Fibroblast of lung (primary cell): ENCODE measurements around the gene NUP205. TPM values are rescaled to one million over a fixed set of nuclear protein-coding genes. Genes with fewer than 3 reads are reported as not detected.
A peak's percentile ranks its signal among the peaks of the same experiment; 100 is the strongest.

Experiments
- DNase-seq, 2 donors: peaks; one replicate each; pipeline versions ENCODE4 v3.0.0 to v3.0.0-alpha.2; 2010; ENCODE audit warnings: low read depth in 2 of 2
- H2AFZ ChIP-seq: 2 replicates; pipeline ENCODE4 v1.5.1; 2012; ENCODE audit warnings: low read length, control low read depth, inconsistent platforms
- H3K27ac ChIP-seq: 2 replicates; pipeline ENCODE4 v1.5.1; 2011; ENCODE audit warnings: low read length, control low read depth; ENCODE audit not compliant: insufficient read depth
- H3K27me3 ChIP-seq: 2 replicates; pipeline ENCODE4 v1.5.1; 2011; ENCODE audit warnings: mild to moderate bottlenecking, low read length; ENCODE audit not compliant: control insufficient read depth, insufficient read depth
- H3K36me3 ChIP-seq: 2 replicates; pipeline ENCODE4 v1.5.1; 2011; ENCODE audit warnings: low read length; ENCODE audit not compliant: control insufficient read depth, insufficient read depth
- H3K4me1 ChIP-seq: 2 replicates; pipeline ENCODE4 v1.5.1; 2011; ENCODE audit warnings: low read length; ENCODE audit not compliant: control insufficient read depth, insufficient read depth; ENCODE audit errors: extremely low read depth
- H3K4me2 ChIP-seq: 2 replicates; pipeline ENCODE4 v1.5.1; 2011; ENCODE audit warnings: low read length, control low read depth; ENCODE audit not compliant: insufficient read depth; ENCODE audit errors: extremely low read depth
- H3K4me3 ChIP-seq, 4 experiments: fragments of 200-600 bp in 1 of 4; sonication (generic) in 1 of 4; replicated peaks in 1 of 4; 2 replicates each; pipeline ENCODE4 v1.5.1; 2011 to 2016; ENCODE audit warnings: low read length in 4 of 4, low read depth in 3 of 4, mild to moderate bottlenecking in 3 of 4, control low read depth in 2 of 4, inconsistent platforms in 1 of 4, mixed read lengths in 1 of 4; ENCODE audit not compliant: insufficient read depth in 1 of 4; ENCODE audit errors: control extremely low read depth in 1 of 4
- H3K79me2 ChIP-seq: 2 replicates; pipeline ENCODE4 v1.5.1; 2012; ENCODE audit warnings: mild to moderate bottlenecking, low read length, inconsistent platforms; ENCODE audit not compliant: control insufficient read depth, insufficient read depth
- H3K9ac ChIP-seq: 2 replicates; pipeline ENCODE4 v1.5.1; 2011; ENCODE audit warnings: mild to moderate bottlenecking, low read length, control low read depth; ENCODE audit not compliant: insufficient read depth
- H3K9me3 ChIP-seq: 2 replicates; pipeline ENCODE4 v1.5.1; 2012; ENCODE audit warnings: low read depth, low read length; ENCODE audit not compliant: control insufficient read depth, insufficient read depth
- H4K20me1 ChIP-seq: 2 replicates; pipeline ENCODE4 v1.5.1; 2011; ENCODE audit warnings: low read length; ENCODE audit not compliant: control insufficient read depth, insufficient read depth; ENCODE audit errors: extremely low read depth
- EZH2 ChIP-seq: IDR thresholded peaks from 2 replicates; pipeline ENCODE4 v1.5.1; 2012; ENCODE audit warnings: low read length, control low read depth, mild to moderate bottlenecking; ENCODE audit errors: missing control alignments
- polyA plus RNA-seq, 2 donors: library from polyadenylated mRNA; depleted of rRNA in 1 of 2; stranded (reverse) in 1 of 2; unstranded in 1 of 2; fragments of >200 nt; gene quantifications; 2 replicates each; pipeline ENCODE4 v1.2.1, GENCODE V29; 2011 to 2012; ENCODE audit warnings: missing spikeins in 1 of 2
- total RNA-seq: library from RNA; depleted of rRNA; stranded (reverse); fragments of >200 nt; gene quantifications from 2 replicates; pipeline ENCODE4 v1.2.1, GENCODE V29; 2014
- TF ChIP-seq, protein P1 (sequence below), 2 donors: IDR thresholded peaks in 1 of 2; conservative IDR thresholded peaks in 1 of 2; 1 replicate in 1 of 2; 2 replicates in 1 of 2; pipeline ENCODE4 v1.5.1; 2011 to 2012; ENCODE audit warnings: low read length in 2 of 2, control low read depth in 1 of 2, inconsistent platforms in 1 of 2, low read depth in 1 of 2, mild to moderate bottlenecking in 1 of 2

Gene NUP205
- total and polyA plus RNA-seq, 2 donors (not counting 1 experiment from before 2014, with no cell fraction given) = 28.1 to 36.7 TPM

DNA sequence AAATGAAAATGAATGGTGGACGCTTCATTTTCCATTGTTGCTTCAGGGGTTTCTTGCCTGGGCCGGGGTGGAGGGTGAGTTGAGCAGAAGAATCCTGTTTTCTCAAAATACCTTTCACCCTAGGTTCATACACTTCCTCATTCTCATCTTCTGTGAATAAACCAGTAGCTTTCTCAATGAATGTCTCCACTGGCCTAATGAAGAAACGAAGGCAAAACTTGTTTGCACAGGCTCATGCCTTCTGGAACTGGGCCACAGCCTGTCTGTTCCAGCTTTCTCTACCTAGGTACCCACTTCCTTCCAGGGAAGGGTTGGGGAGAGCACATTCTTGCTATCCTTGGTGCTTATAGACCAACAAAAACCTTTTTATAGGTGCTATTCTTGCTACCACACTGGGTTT is 125.9 kb downstream of the NUP205 start:
- H4K20me1 ChIP-seq = no peaks in the 10 kb centered on the region
- H3K9ac ChIP-seq = no peak overlapping the region
- peaks cover 15% of the 10 kb centered on the region for H3K4me1 ChIP-seq
- no peak for DNase-seq
- no peaks in the 10 kb centered on the region for H3K27me3 ChIP-seq
- peaks cover 8% of the 10 kb centered on the region for H3K36me3 ChIP-seq
- no peak for TF ChIP-seq EZH2
- TF ChIP-seq, protein P1, sequence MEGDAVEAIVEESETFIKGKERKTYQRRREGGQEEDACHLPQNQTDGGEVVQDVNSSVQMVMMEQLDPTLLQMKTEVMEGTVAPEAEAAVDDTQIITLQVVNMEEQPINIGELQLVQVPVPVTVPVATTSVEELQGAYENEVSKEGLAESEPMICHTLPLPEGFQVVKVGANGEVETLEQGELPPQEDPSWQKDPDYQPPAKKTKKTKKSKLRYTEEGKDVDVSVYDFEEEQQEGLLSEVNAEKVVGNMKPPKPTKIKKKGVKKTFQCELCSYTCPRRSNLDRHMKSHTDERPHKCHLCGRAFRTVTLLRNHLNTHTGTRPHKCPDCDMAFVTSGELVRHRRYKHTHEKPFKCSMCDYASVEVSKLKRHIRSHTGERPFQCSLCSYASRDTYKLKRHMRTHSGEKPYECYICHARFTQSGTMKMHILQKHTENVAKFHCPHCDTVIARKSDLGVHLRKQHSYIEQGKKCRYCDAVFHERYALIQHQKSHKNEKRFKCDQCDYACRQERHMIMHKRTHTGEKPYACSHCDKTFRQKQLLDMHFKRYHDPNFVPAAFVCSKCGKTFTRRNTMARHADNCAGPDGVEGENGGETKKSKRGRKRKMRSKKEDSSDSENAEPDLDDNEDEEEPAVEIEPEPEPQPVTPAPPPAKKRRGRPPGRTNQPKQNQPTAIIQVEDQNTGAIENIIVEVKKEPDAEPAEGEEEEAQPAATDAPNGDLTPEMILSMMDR (conservative IDR thresholded peaks at IDR 0.05 in 1 of 2, IDR thresholded peaks at IDR 0.05 in 1 of 2; ENCODE audit: low read depth in 1 of 2, low read length in 2 of 2) = no peak
- H3K79me2 ChIP-seq = peaks cover 5% of the 10 kb centered on the region
- no peak overlapping the region for H3K4me3 ChIP-seq
- no peak overlapping the region for H3K4me2 ChIP-seq
- no peak overlapping the region for H2AFZ ChIP-seq
- no peak overlapping the region for H3K27ac ChIP-seq
- H3K9me3 ChIP-seq = no peaks in the 10 kb centered on the region

DNA sequence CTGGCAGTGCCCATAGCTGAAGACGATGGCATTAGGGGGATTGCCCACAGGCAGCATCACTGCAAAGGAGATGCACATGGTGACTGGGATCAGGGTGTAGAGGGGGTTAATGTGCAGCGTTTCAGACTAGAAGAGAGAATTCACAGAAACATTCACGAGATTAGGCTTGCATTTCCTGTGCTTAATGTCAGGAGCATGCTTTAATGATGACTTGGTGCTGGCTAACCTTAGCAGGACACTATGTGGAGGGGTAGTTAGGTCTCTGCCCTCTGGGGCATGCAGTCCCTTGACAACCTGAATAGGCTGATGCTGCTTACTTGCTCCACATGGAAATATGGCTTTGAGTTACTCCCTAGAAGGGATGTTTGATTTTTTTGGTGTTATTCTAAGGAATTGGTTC is 126.4 kb downstream of the NUP205 start:
- peaks cover 5% of the 10 kb centered on the region for H3K79me2 ChIP-seq
- H4K20me1 ChIP-seq = no peaks in the 10 kb centered on the region
- TF ChIP-seq EZH2 = no peak
- TF ChIP-seq, protein P1 (conservative IDR thresholded peaks at IDR 0.05 in 1 of 2, IDR thresholded peaks at IDR 0.05 in 1 of 2; ENCODE audit: low read depth in 1 of 2, low read length in 2 of 2) = no peak
- no peak overlapping the region for H2AFZ ChIP-seq
- DNase-seq = peak in 1 of 2 donors; percentile 65
- H3K9ac ChIP-seq = no peak overlapping the region
- H3K9me3 ChIP-seq = no peaks in the 10 kb centered on the region
- H3K4me3 ChIP-seq = no peak overlapping the region
- peaks cover 14% of the 10 kb centered on the region for H3K4me1 ChIP-seq
- H3K27ac ChIP-seq = no peak overlapping the region
- peaks cover 8% of the 10 kb centered on the region for H3K36me3 ChIP-seq
- H3K27me3 ChIP-seq = no peaks in the 10 kb centered on the region
- no peak overlapping the region for H3K4me2 ChIP-seq

DNA sequence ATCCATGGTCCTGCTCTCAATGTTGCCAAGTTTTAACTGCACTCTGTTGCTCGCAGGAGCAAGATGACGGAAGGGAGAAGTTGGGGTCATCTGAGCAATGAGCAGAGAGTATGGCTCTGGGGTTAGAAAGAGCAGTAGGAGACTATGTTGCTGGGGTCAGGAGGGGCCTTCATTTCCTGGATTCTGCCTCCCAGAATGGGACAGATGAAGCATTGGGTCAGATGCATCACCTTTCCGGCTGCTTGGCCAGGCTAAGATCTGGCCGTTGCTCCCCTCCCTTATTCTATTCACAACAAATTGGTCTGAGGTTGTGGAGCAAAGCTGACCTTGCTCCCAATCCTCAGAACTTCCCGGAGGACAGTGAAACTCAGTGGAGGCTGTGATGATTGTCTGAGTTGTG is 127.0 kb downstream of the NUP205 start:
- Histone ChIP-seq H3K4me1 (peaks cover 13% of the 10 kb centered on the region), H3K4me2 (no peak overlapping the region), H3K27me3 (no peaks in the 10 kb centered on the region), H4K20me1 (no peaks in the 10 kb centered on the region), H2AFZ (no peak overlapping the region), H3K79me2 (peaks cover 5% of the 10 kb centered on the region), H3K9me3 (no peaks in the 10 kb centered on the region), H3K27ac (no peak overlapping the region), H3K9ac (no peak overlapping the region), H3K4me3 (no peak overlapping the region), H3K36me3 (peaks cover 8% of the 10 kb centered on the region)
- DNase-seq = no peak
- TF ChIP-seq EZH2 = no peak
- TF ChIP-seq, protein P1 (conservative IDR thresholded peaks at IDR 0.05 in 1 of 2, IDR thresholded peaks at IDR 0.05 in 1 of 2; ENCODE audit: low read depth in 1 of 2, low read length in 2 of 2) = no peak
